ENCODE measurements around the gene PPFIBP1.
"Not testable (repeated sequence)": the region's sequence is repeated elsewhere in the genome, so short reads cannot be mapped to it uniquely, and the experiment has no call there.

Gene PPFIBP1

GRCh38 chr12:27627853-27628469 is 104.0 kb downstream of the PPFIBP1 start:
- CTCF ChIA-PET = interaction anchor here (0.6 to 1.1 kb wide), 2 partner anchors 167 to 627 kb away, joined by 3 to 4 read pairs; no protein-coding TSS in a partner anchor
- POLR2A ChIA-PET = not testable (repeated sequence)

DNA sequence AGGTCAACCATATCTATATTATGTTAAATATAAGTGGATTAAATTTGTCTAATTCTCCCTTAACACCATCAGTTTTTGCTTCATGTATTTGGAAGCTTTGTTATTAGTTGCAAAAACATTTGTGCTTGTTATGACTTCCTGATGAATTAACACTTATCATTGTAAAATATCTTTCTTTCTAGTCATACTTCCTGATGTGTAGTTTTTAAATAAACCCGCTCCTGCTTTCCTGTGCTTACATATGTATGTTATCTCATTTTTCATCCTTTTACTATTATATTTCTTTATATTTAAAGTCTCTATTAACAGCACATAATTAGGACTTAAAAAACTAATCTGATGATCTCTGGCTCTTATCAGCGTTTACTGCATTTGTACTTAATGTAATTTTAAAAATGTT is 106.2 kb downstream of the PPFIBP1 start:
- H3K27ac ChIP-seq (ENCODE audit: insufficient read depth in 1 of 2, low read depth in 1 of 2, low read length in 2 of 2, poor library complexity in 1 of 2, severe bottlenecking in 2 of 2); H3K27me3 ChIP-seq (replicated peaks in 2 of 5; ENCODE audit: control insufficient read depth in 4 of 5, insufficient read depth in 5 of 5, low read length in 4 of 5); H3K4me3 ChIP-seq (ENCODE audit: control insufficient read depth in 1 of 7, extremely low read depth in 1 of 7, insufficient read depth in 4 of 7, low read depth in 2 of 7, low read length in 6 of 7); H3K4me1 ChIP-seq (ENCODE audit: control extremely low read depth in 1 of 4, control insufficient read depth in 4 of 4, insufficient read depth in 4 of 4, low read length in 3 of 4); H3K36me3 ChIP-seq (ENCODE audit: control insufficient read depth in 4 of 4, insufficient read depth in 4 of 4, low read length in 3 of 4); CTCF ChIA-PET; H3K9me3 ChIP-seq (ENCODE audit: control extremely low read depth in 1 of 5, control insufficient read depth in 4 of 5, insufficient read depth in 2 of 5, low read depth in 1 of 5, low read length in 4 of 5); POLR2A ChIA-PET; DNase-seq: not testable (repeated sequence)
- no CpG with 5 or more reads among the region's 2 CpGs for WGBS (ENCODE audit: insufficient coverage)

More at GRCh38 chr12:27627853-27628469, 104.0 kb downstream of the PPFIBP1 start:
- DNase-seq; H3K27me3 ChIP-seq (replicated peaks in 2 of 5; ENCODE audit: control insufficient read depth in 4 of 5, insufficient read depth in 5 of 5, low read length in 4 of 5); H3K9me3 ChIP-seq (ENCODE audit: control extremely low read depth in 1 of 5, control insufficient read depth in 4 of 5, insufficient read depth in 2 of 5, low read depth in 1 of 5, low read length in 4 of 5); H3K27ac ChIP-seq (ENCODE audit: insufficient read depth in 1 of 2, low read depth in 1 of 2, low read length in 2 of 2, poor library complexity in 1 of 2, severe bottlenecking in 2 of 2); H3K4me1 ChIP-seq (ENCODE audit: control extremely low read depth in 1 of 4, control insufficient read depth in 4 of 4, insufficient read depth in 4 of 4, low read length in 3 of 4); H3K4me3 ChIP-seq (ENCODE audit: control insufficient read depth in 1 of 7, extremely low read depth in 1 of 7, insufficient read depth in 4 of 7, low read depth in 2 of 7, low read length in 6 of 7); H3K36me3 ChIP-seq (ENCODE audit: control insufficient read depth in 4 of 4, insufficient read depth in 4 of 4, low read length in 3 of 4): not testable (repeated sequence)
- WGBS (ENCODE audit: insufficient coverage) = no CpG with 5 or more reads among the region's 2 CpGs

DNA sequence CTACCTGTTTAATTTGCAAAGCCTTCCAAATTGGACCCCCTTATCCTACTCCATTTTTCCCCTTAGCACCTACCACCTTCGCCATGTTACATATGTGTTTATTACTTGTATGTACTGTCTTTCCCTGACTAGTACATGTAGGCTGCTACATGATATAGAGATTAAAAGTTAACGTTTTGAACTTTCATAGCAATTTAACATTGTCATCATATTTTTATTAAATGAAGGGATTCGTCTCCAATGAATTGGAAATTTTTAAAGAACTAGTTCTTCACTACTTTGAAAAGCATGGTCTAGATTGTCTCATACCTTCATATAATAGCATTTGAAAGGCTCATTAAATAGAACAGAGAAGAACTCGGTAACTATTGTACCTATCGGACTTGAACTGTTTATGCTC is 107.4 kb downstream of the PPFIBP1 start:
- 100% methylated on average over 1 of the region's 5 CpGs for WGBS (ENCODE audit: insufficient coverage)
- CTCF ChIA-PET = no interaction called here
- POLR2A ChIA-PET = no interaction called here

GRCh38 chr12:27631813-27632491 is 107.9 kb downstream of the PPFIBP1 start:
- peaks cover 0 to 2% (median 0%) of the 10 kb centered on the region in 4 experiments for H3K36me3 ChIP-seq (ENCODE audit: control insufficient read depth in 4 of 4, insufficient read depth in 4 of 4, low read length in 3 of 4)
- H3K4me3 ChIP-seq (ENCODE audit: control insufficient read depth in 1 of 7, extremely low read depth in 1 of 7, insufficient read depth in 4 of 7, low read depth in 2 of 7, low read length in 6 of 7) = no peak overlapping the region
- no peak overlapping the region for H3K27ac ChIP-seq (ENCODE audit: insufficient read depth in 1 of 2, low read depth in 1 of 2, low read length in 2 of 2, poor library complexity in 1 of 2, severe bottlenecking in 2 of 2)
- no peaks in the 10 kb centered on the region for H3K9me3 ChIP-seq (ENCODE audit: control extremely low read depth in 1 of 5, control insufficient read depth in 4 of 5, insufficient read depth in 2 of 5, low read depth in 1 of 5, low read length in 4 of 5)
- DNase-seq = no peak
- CTCF ChIA-PET = no interaction called here
- no peaks in the 10 kb centered on the region for H3K27me3 ChIP-seq (replicated peaks in 2 of 5; ENCODE audit: control insufficient read depth in 4 of 5, insufficient read depth in 5 of 5, low read length in 4 of 5)
- no CpG with 5 or more reads among the region's 2 CpGs for WGBS (ENCODE audit: insufficient coverage)
- POLR2A ChIA-PET = no interaction called here
- no peaks in the 10 kb centered on the region for H3K4me1 ChIP-seq (ENCODE audit: control extremely low read depth in 1 of 4, control insufficient read depth in 4 of 4, insufficient read depth in 4 of 4, low read length in 3 of 4)

More for the DNA sequence above, 107.4 kb downstream of the PPFIBP1 start:
- H3K4me1 ChIP-seq (ENCODE audit: control extremely low read depth in 1 of 4, control insufficient read depth in 4 of 4, insufficient read depth in 4 of 4, low read length in 3 of 4) = no peaks in the 10 kb centered on the region
- H3K27me3 ChIP-seq (replicated peaks in 2 of 5; ENCODE audit: control insufficient read depth in 4 of 5, insufficient read depth in 5 of 5, low read length in 4 of 5) = no peaks in the 10 kb centered on the region
- H3K27ac ChIP-seq (ENCODE audit: insufficient read depth in 1 of 2, low read depth in 1 of 2, low read length in 2 of 2, poor library complexity in 1 of 2, severe bottlenecking in 2 of 2) = no peak overlapping the region
- H3K4me3 ChIP-seq (ENCODE audit: control insufficient read depth in 1 of 7, extremely low read depth in 1 of 7, insufficient read depth in 4 of 7, low read depth in 2 of 7, low read length in 6 of 7) = no peak overlapping the region
- no peak for DNase-seq
- no peaks in the 10 kb centered on the region for H3K36me3 ChIP-seq (ENCODE audit: control insufficient read depth in 4 of 4, insufficient read depth in 4 of 4, low read length in 3 of 4)
- no peaks in the 10 kb centered on the region for H3K9me3 ChIP-seq (ENCODE audit: control extremely low read depth in 1 of 5, control insufficient read depth in 4 of 5, insufficient read depth in 2 of 5, low read depth in 1 of 5, low read length in 4 of 5)

- CTCF ChIA-PET = interaction anchor here (0.7 to 3.0 kb wide), 7 partner anchors 11 to 881 kb away, joined by 3 to 19 read pairs (median 4); no protein-coding TSS in a partner anchor
- POLR2A ChIA-PET = no interaction called here
- Histone ChIP-seq H3K36me3 (ENCODE audit: control insufficient read depth in 4 of 4, insufficient read depth in 4 of 4, low read length in 3 of 4) (peaks cover 0 to 2% (median 0%) of the 10 kb centered on the region in 4 experiments), H3K4me3 (ENCODE audit: control insufficient read depth in 1 of 7, extremely low read depth in 1 of 7, insufficient read depth in 4 of 7, low read depth in 2 of 7, low read length in 6 of 7) (no peak overlapping the region), H3K27me3 (replicated peaks in 2 of 5; ENCODE audit: control insufficient read depth in 4 of 5, insufficient read depth in 5 of 5, low read length in 4 of 5) (no peaks in the 10 kb centered on the region), H3K27ac (ENCODE audit: insufficient read depth in 1 of 2, low read depth in 1 of 2, low read length in 2 of 2, poor library complexity in 1 of 2, severe bottlenecking in 2 of 2) (no peak overlapping the region), H3K4me1 (ENCODE audit: control extremely low read depth in 1 of 4, control insufficient read depth in 4 of 4, insufficient read depth in 4 of 4, low read length in 3 of 4) (no peaks in the 10 kb centered on the region), H3K9me3 (ENCODE audit: control extremely low read depth in 1 of 5, control insufficient read depth in 4 of 5, insufficient read depth in 2 of 5, low read depth in 1 of 5, low read length in 4 of 5) (no peaks in the 10 kb centered on the region)
- peak; percentile 51 to 70 (median 70) for DNase-seq
- 49% methylated on average over 3 of the region's 7 CpGs for WGBS (ENCODE audit: insufficient coverage)
Measured at GRCh38 chr12:27635349-27635972, 111.5 kb downstream of the PPFIBP1 start.

GRCh38 chr12:27636569-27636968 is 112.6 kb downstream of the PPFIBP1 start:
- H3K4me1 ChIP-seq (ENCODE audit: control extremely low read depth in 1 of 4, control insufficient read depth in 4 of 4, insufficient read depth in 4 of 4, low read length in 3 of 4); POLR2A ChIA-PET; H3K4me3 ChIP-seq (ENCODE audit: control insufficient read depth in 1 of 7, extremely low read depth in 1 of 7, insufficient read depth in 4 of 7, low read depth in 2 of 7, low read length in 6 of 7); H3K27ac ChIP-seq (ENCODE audit: insufficient read depth in 1 of 2, low read depth in 1 of 2, low read length in 2 of 2, poor library complexity in 1 of 2, severe bottlenecking in 2 of 2); H3K9me3 ChIP-seq (ENCODE audit: control extremely low read depth in 1 of 5, control insufficient read depth in 4 of 5, insufficient read depth in 2 of 5, low read depth in 1 of 5, low read length in 4 of 5); H3K27me3 ChIP-seq (replicated peaks in 2 of 5; ENCODE audit: control insufficient read depth in 4 of 5, insufficient read depth in 5 of 5, low read length in 4 of 5); DNase-seq; H3K36me3 ChIP-seq (ENCODE audit: control insufficient read depth in 4 of 4, insufficient read depth in 4 of 4, low read length in 3 of 4): not testable (repeated sequence)
- WGBS (ENCODE audit: insufficient coverage) = 100% methylated on average over 1 of the region's 4 CpGs
- CTCF ChIA-PET = interaction anchor here (1.3 to 3.0 kb wide), 2 partner anchors 10 to 202 kb away, joined by 3 to 19 read pairs; no protein-coding TSS in a partner anchor

- Histone ChIP-seq H3K4me3 (ENCODE audit: control insufficient read depth in 1 of 7, extremely low read depth in 1 of 7, insufficient read depth in 4 of 7, low read depth in 2 of 7, low read length in 6 of 7) (no peak overlapping the region), H3K36me3 (ENCODE audit: control insufficient read depth in 4 of 4, insufficient read depth in 4 of 4, low read length in 3 of 4) (peaks cover 0 to 2% (median 0%) of the 10 kb centered on the region in 4 experiments), H3K27me3 (replicated peaks in 2 of 5; ENCODE audit: control insufficient read depth in 4 of 5, insufficient read depth in 5 of 5, low read length in 4 of 5) (no peaks in the 10 kb centered on the region), H3K27ac (ENCODE audit: insufficient read depth in 1 of 2, low read depth in 1 of 2, low read length in 2 of 2, poor library complexity in 1 of 2, severe bottlenecking in 2 of 2) (no peak overlapping the region), H3K4me1 (ENCODE audit: control extremely low read depth in 1 of 4, control insufficient read depth in 4 of 4, insufficient read depth in 4 of 4, low read length in 3 of 4) (no peaks in the 10 kb centered on the region), H3K9me3 (ENCODE audit: control extremely low read depth in 1 of 5, control insufficient read depth in 4 of 5, insufficient read depth in 2 of 5, low read depth in 1 of 5, low read length in 4 of 5) (no peaks in the 10 kb centered on the region)
- CTCF ChIA-PET = interaction anchor here (1.2 to 1.5 kb wide), 2 partner anchors 12 to 213 kb away, joined by 3 to 4 read pairs; no protein-coding TSS in a partner anchor
- POLR2A ChIA-PET = interaction anchor here (0.6 kb wide), 1 partner anchor 63 kb away, joined by 3 read pairs; no protein-coding TSS in a partner anchor
- DNase-seq = no peak
- WGBS (ENCODE audit: insufficient coverage) = no CpG with 5 or more reads among the region's 1 CpG
Measured at GRCh38 chr12:27637524-27637923, 113.5 kb downstream of the PPFIBP1 start.

All from common myeloid progenitor, CD34-positive (primary cell).